Osteoblast (primary cell): ENCODE data around the gene COL20A1. TPM values are rescaled to one million over a fixed set of nuclear protein-coding genes. Genes with fewer than 3 reads are reported as not detected.

ENCODE experiments used
- DNase-seq: peaks from one replicate; pipeline ENCODE4 v3.0.0; 2011; ENCODE audit warnings: low spot score, mixed read lengths; ENCODE audit not compliant: insufficient read length; ENCODE audit errors: missing footprints
- H2AFZ ChIP-seq: 2 replicates; pipeline ENCODE4 v1.6.0; 2011; ENCODE audit warnings: mild to moderate bottlenecking, low read length
- H3K27ac ChIP-seq: 2 replicates; pipeline ENCODE4 v1.5.1; 2011; ENCODE audit warnings: mild to moderate bottlenecking, low read depth, low read length, moderate library complexity
- H3K27me3 ChIP-seq: 2 replicates; pipeline ENCODE4 v1.6.0; 2012; ENCODE audit warnings: mild to moderate bottlenecking, control low read depth, inconsistent platforms, low read length, moderate library complexity; ENCODE audit not compliant: insufficient read depth
- H3K36me3 ChIP-seq: 2 replicates; pipeline ENCODE4 v1.5.1; 2011; ENCODE audit warnings: mild to moderate bottlenecking, low read length, control low read depth, moderate library complexity; ENCODE audit not compliant: insufficient read depth
- H3K4me1 ChIP-seq: 2 replicates; pipeline ENCODE4 v1.5.1; 2011; ENCODE audit warnings: mild to moderate bottlenecking, low read length, control low read depth, moderate library complexity; ENCODE audit not compliant: insufficient read depth
- H3K4me2 ChIP-seq: 2 replicates; pipeline ENCODE4 v1.6.0; 2011; ENCODE audit warnings: mild to moderate bottlenecking, low read length; ENCODE audit not compliant: insufficient read depth
- H3K4me3 ChIP-seq: fragments of 200-600 bp; sonication (generic); 3 replicates; pipeline ENCODE4 v1.5.1; 2012; ENCODE audit warnings: mild to moderate bottlenecking, low read length, inconsistent platforms; ENCODE audit not compliant: insufficient read depth
- H3K79me2 ChIP-seq: 2 replicates; pipeline ENCODE4 v1.6.0; 2012; ENCODE audit warnings: mild to moderate bottlenecking, low read length, control low read depth, inconsistent platforms; ENCODE audit not compliant: insufficient read depth
- H3K9me3 ChIP-seq: 2 replicates; pipeline ENCODE4 v1.5.1; 2011; ENCODE audit warnings: low read depth, low read length, control low read depth
- H4K20me1 ChIP-seq: 2 replicates; pipeline ENCODE4 v1.6.0; 2012; ENCODE audit warnings: mild to moderate bottlenecking, low read length, control low read depth; ENCODE audit not compliant: insufficient read depth
- total RNA-seq: library from RNA; depleted of rRNA; stranded (reverse); fragments of >200 nt; gene quantifications from 2 replicates; pipeline ENCODE4 v1.2.3, GENCODE V29; 2012
- TF ChIP-seq, protein P1 (sequence below): IDR thresholded peaks from 2 replicates; pipeline ENCODE4 v1.5.1; 2011; ENCODE audit warnings: mild to moderate bottlenecking, low read depth, low read length, moderate library complexity; ENCODE audit errors: extremely low read depth

The COL20A1 gene
- total RNA-seq, 1 donor, result not detected

- Histone ChIP-seq H2AFZ (no peak overlapping the region), H4K20me1 (no peaks in the 10 kb centered on the region), H3K4me3 (no peak overlapping the region), H3K27me3 (peaks cover 9% of the 10 kb centered on the region), H3K4me2 (no peak overlapping the region), H3K36me3 (no peaks in the 10 kb centered on the region), H3K79me2 (no peaks in the 10 kb centered on the region), H3K27ac (no peak overlapping the region), H3K4me1 (no peaks in the 10 kb centered on the region), H3K9me3 (no peaks in the 10 kb centered on the region)
- TF ChIP-seq, protein P1, sequence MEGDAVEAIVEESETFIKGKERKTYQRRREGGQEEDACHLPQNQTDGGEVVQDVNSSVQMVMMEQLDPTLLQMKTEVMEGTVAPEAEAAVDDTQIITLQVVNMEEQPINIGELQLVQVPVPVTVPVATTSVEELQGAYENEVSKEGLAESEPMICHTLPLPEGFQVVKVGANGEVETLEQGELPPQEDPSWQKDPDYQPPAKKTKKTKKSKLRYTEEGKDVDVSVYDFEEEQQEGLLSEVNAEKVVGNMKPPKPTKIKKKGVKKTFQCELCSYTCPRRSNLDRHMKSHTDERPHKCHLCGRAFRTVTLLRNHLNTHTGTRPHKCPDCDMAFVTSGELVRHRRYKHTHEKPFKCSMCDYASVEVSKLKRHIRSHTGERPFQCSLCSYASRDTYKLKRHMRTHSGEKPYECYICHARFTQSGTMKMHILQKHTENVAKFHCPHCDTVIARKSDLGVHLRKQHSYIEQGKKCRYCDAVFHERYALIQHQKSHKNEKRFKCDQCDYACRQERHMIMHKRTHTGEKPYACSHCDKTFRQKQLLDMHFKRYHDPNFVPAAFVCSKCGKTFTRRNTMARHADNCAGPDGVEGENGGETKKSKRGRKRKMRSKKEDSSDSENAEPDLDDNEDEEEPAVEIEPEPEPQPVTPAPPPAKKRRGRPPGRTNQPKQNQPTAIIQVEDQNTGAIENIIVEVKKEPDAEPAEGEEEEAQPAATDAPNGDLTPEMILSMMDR, result no peak
- DNase-seq, result peak; percentile 87
These were observed 33.6 kb downstream of the COL20A1 start for GRCh38 chr20:63326314-63327230.

- no peaks in the 10 kb centered on the region for H3K4me1 ChIP-seq
- no peaks in the 10 kb centered on the region for H3K36me3 ChIP-seq
- no peaks in the 10 kb centered on the region for H4K20me1 ChIP-seq
- H2AFZ ChIP-seq, result no peak overlapping the region
- no peaks in the 10 kb centered on the region for H3K79me2 ChIP-seq
- no peak overlapping the region for H3K4me2 ChIP-seq
- DNase-seq, result no peak
- no peak overlapping the region for H3K27ac ChIP-seq
- TF ChIP-seq, protein P1, result no peak
- H3K27me3 ChIP-seq, result peaks cover 9% of the 10 kb centered on the region
- peaks cover 3% of the 10 kb centered on the region for H3K9me3 ChIP-seq
- H3K4me3 ChIP-seq, result no peak overlapping the region
These were observed 34.3 kb downstream of the COL20A1 start for GRCh38 chr20:63327231-63327745.

GRCh38 chr20:63328026-63328700 lies 35.2 kb downstream of the COL20A1 start:
- H3K4me2 ChIP-seq, result no peak overlapping the region
- no peak for DNase-seq
- peaks cover 9% of the 10 kb centered on the region for H3K27me3 ChIP-seq
- no peaks in the 10 kb centered on the region for H3K4me1 ChIP-seq
- no peak overlapping the region for H3K27ac ChIP-seq
- peaks cover 3% of the 10 kb centered on the region for H3K9me3 ChIP-seq
- TF ChIP-seq, protein P1, result no peak
- H4K20me1 ChIP-seq, result no peaks in the 10 kb centered on the region
- no peaks in the 10 kb centered on the region for H3K79me2 ChIP-seq
- no peak overlapping the region for H2AFZ ChIP-seq
- H3K4me3 ChIP-seq, result no peak overlapping the region
- no peaks in the 10 kb centered on the region for H3K36me3 ChIP-seq

GRCh38 chr20:63328718-63329275 lies 35.8 kb downstream of the COL20A1 start:
- H3K4me1 ChIP-seq, result no peaks in the 10 kb centered on the region
- no peaks in the 10 kb centered on the region for H3K79me2 ChIP-seq
- TF ChIP-seq, protein P1, result no peak

More at GRCh38 chr20:63328718-63329275, 35.8 kb downstream of the COL20A1 start:
- H3K9me3 ChIP-seq, result peaks cover 3% of the 10 kb centered on the region
- H3K27me3 ChIP-seq, result peaks cover 6% of the 10 kb centered on the region
- no peak overlapping the region for H3K4me2 ChIP-seq
- no peak overlapping the region for H2AFZ ChIP-seq
- no peaks in the 10 kb centered on the region for H4K20me1 ChIP-seq
- H3K27ac ChIP-seq, result no peak overlapping the region
- no peaks in the 10 kb centered on the region for H3K36me3 ChIP-seq
- DNase-seq, result no peak
- no peak overlapping the region for H3K4me3 ChIP-seq
